DOHH2 (cell line): ENCODE measurements around the gene INHBB.

Source experiments
- CTCF ChIP-seq: fragments of 200-600 bp; sonication (generic); IDR thresholded peaks from one replicate; pipeline ENCODE4 v1.5.1; 2014; ENCODE audit warnings: antibody characterized with exemption, mild to moderate bottlenecking, low read depth, low read length; ENCODE audit not compliant: poor library complexity, severe bottlenecking
- EZH2phosphoT487 ChIP-seq: fragments of 200-600 bp; sonication (generic); IDR thresholded peaks from 2 replicates; pipeline ENCODE4 v1.6.1; 2017; ENCODE audit warnings: borderline replicate concordance, mild to moderate bottlenecking, antibody characterized with exemption, low read length, moderate library complexity, mixed read lengths

- TF ChIP-seq CTCF, result no peak
- no peak for TF ChIP-seq EZH2phosphoT487
These were observed 3.5 kb upstream of the INHBB start for GRCh38 chr2:120342446-120342845.
